Skeletal muscle tissue (tissue), 4 donors: Measurements from ENCODE around the gene SYDE2. TPM values are rescaled to one million over a fixed set of nuclear protein-coding genes. Genes with fewer than 3 reads are reported as not detected.
"Not testable (repeated sequence)": the region's sequence is repeated elsewhere in the genome, so short reads cannot be mapped to it uniquely, and the experiment has no call there.

Source experiments
- H3K27ac ChIP-seq: one replicate; pipeline ENCODE4 v1.7.0; 2013; ENCODE audit warnings: mild to moderate bottlenecking, low read depth, low read length, inconsistent platforms
- H3K27me3 ChIP-seq, 3 donors: one replicate each; pipeline ENCODE4 v1.7.0; 2013; ENCODE audit warnings: low read length in 3 of 3; ENCODE audit not compliant: control insufficient read depth in 3 of 3, insufficient read depth in 3 of 3
- H3K36me3 ChIP-seq, 3 donors: one replicate each; pipeline ENCODE4 v1.7.0; 2013; ENCODE audit warnings: low read length in 3 of 3; ENCODE audit not compliant: control insufficient read depth in 3 of 3, insufficient read depth in 3 of 3
- H3K4me1 ChIP-seq, 3 donors: one replicate each; pipeline ENCODE4 v1.7.0; 2013; ENCODE audit warnings: low read length in 3 of 3, mild to moderate bottlenecking in 3 of 3; ENCODE audit not compliant: control insufficient read depth in 3 of 3, insufficient read depth in 3 of 3
- H3K4me3 ChIP-seq, 3 donors: one replicate each; pipeline ENCODE4 v1.7.0; 2013; ENCODE audit warnings: low read length in 3 of 3
- H3K9ac ChIP-seq, 3 donors: one replicate each; pipeline ENCODE4 v1.7.0; 2013; ENCODE audit warnings: low read length in 3 of 3, mild to moderate bottlenecking in 3 of 3, moderate library complexity in 2 of 3, low read depth in 1 of 3
- H3K9me3 ChIP-seq, 3 donors: one replicate each; pipeline ENCODE4 v1.7.0; 2013; ENCODE audit warnings: low read length in 3 of 3; ENCODE audit not compliant: control insufficient read depth in 3 of 3
- total RNA-seq: library from RNA; depleted of rRNA; stranded (reverse); fragments of >200 nt; gene quantifications from one replicate; pipeline ENCODE4 v1.2.3, GENCODE V29; 2014
- donor health status: Osteomylitis.

SYDE2 gene
- total RNA-seq, 1 donor from 2014 or later, result 5.2 TPM

DNA sequence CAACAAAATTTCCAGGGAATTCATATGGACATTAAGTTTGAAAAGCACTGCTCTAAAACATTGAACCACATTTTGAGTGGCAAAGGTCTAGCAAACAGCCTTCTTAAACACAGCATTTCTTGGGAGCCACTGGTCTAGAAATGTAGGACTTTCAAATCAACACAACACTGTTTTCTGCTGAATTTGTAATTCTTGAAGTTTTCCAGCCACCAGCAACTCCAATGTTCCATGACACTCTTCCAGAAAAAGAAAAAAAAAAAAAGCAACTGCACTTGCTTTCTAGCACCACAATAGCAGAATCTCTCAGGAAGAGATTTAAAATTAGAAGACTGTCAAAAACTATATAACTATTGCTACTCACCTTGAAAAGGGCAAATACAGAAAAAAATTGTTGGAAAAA lies 4.5 kb downstream of the SYDE2 start:
- H3K4me1 ChIP-seq, result peaks cover 0 to 5% (median 5%) of the 10 kb centered on the region in 3 donors
- H3K9ac ChIP-seq, result no peak overlapping the region
- no peaks in the 10 kb centered on the region for H3K9me3 ChIP-seq
- no peaks in the 10 kb centered on the region for H3K36me3 ChIP-seq
- H3K4me3 ChIP-seq, result no peak overlapping the region
- H3K27ac ChIP-seq, result no peak overlapping the region
- peaks cover 0 to 6% (median 0%) of the 10 kb centered on the region in 3 donors for H3K27me3 ChIP-seq

- no peak overlapping the region for H3K27ac ChIP-seq
- no peak overlapping the region for H3K4me3 ChIP-seq
- H3K9ac ChIP-seq, result no peak overlapping the region
- H3K4me1 ChIP-seq, result peaks cover 0 to 5% (median 5%) of the 10 kb centered on the region in 3 donors
- no peaks in the 10 kb centered on the region for H3K36me3 ChIP-seq
- H3K27me3 ChIP-seq, result peaks cover 0 to 6% (median 0%) of the 10 kb centered on the region in 3 donors
- H3K9me3 ChIP-seq, result no peaks in the 10 kb centered on the region
Observed at GRCh38 chr1:85195703-85196102, 5.1 kb downstream of the SYDE2 start.

DNA sequence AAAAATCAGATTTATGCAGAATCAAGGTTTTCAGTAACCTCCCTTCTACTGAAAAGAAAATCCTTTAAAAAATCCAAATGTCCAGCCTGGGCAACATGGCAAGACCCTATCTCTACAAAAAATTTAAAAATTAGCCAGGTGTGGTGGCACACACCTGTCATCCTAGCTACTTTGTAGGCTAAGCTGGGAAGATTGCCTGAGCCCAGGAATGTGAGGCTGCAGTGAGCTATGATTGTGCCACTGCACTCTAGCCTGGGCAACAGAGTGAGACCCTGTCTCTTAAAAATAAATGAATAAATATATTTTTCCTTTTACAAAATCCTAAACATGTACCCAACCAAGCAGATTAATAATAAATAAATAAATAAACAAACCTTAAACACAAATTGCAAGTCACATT lies 8.7 kb downstream of the SYDE2 start:
- H3K27me3 ChIP-seq, result not testable (repeated sequence)

DNA sequence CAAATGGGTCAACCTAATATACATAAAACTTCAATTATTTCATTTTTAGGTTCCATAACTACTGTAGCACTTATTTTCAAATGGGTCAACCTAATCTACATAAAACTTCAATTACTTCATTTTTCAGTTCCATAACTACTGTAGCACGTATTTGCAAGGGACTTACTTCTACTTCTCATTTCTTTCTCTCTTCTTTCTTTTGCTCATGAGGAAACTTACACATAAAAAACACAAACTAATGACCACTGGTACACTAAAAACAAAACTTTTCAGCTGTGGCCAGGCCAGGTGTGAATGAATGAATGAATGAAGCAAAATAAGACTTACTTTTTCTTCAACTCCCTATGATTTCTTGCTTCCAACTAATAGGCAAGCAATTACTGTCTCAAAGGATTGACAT lies 11.7 kb downstream of the SYDE2 start:
- Histone ChIP-seq H3K9me3 (no peaks in the 10 kb centered on the region), H3K4me3 (no peak overlapping the region), H3K27me3 (no peaks in the 10 kb centered on the region), H3K9ac (no peak overlapping the region), H3K4me1 (no peaks in the 10 kb centered on the region), H3K36me3 (peaks cover 0 to 4% (median 4%) of the 10 kb centered on the region in 3 donors), H3K27ac (no peak overlapping the region)

More for the DNA sequence above, 8.7 kb downstream of the SYDE2 start:
- not testable (repeated sequence) for H3K27ac ChIP-seq, H3K9ac ChIP-seq, H3K36me3 ChIP-seq, H3K9me3 ChIP-seq, H3K4me1 ChIP-seq, H3K4me3 ChIP-seq

- H3K9me3 ChIP-seq, result no peaks in the 10 kb centered on the region
- H3K27ac ChIP-seq, result no peak overlapping the region
- H3K36me3 ChIP-seq, result peaks cover 0 to 4% (median 4%) of the 10 kb centered on the region in 3 donors
- H3K9ac ChIP-seq, result no peak overlapping the region
- H3K4me1 ChIP-seq, result no peaks in the 10 kb centered on the region
- H3K4me3 ChIP-seq, result no peak overlapping the region
- no peaks in the 10 kb centered on the region for H3K27me3 ChIP-seq
Observed at GRCh38 chr1:85188530-85188929, 12.3 kb downstream of the SYDE2 start.

GRCh38 chr1:85187021-85187420 lies 13.8 kb downstream of the SYDE2 start:
- H3K4me1 ChIP-seq, H3K4me3 ChIP-seq: not testable (repeated sequence)

DNA sequence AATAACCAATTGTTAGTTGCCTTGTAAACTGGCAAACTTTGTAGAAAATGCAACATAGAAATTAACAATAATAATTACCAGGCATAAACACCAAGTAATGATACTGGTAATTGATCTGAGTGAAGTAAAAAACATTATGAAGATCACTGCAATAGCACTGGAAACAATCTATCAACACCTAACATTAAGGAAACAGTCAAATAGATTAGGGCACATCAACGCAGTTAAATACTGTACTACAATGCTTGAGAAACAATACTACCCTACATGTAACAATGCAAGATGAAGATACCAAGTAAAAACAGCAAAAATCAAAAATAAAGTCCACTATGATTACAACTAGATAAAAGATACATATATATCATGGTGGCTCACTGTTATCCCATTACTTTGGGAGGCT lies 16.6 kb downstream of the SYDE2 start:
- Histone ChIP-seq H3K9me3 (no peaks in the 10 kb centered on the region), H3K9ac (no peak overlapping the region), H3K4me3 (no peak overlapping the region), H3K27me3 (no peaks in the 10 kb centered on the region), H3K4me1 (no peaks in the 10 kb centered on the region), H3K36me3 (peaks cover 0 to 4% (median 0%) of the 10 kb centered on the region in 3 donors), H3K27ac (no peak overlapping the region)

More at GRCh38 chr1:85187021-85187420, 13.8 kb downstream of the SYDE2 start:
- not testable (repeated sequence) for H3K27ac ChIP-seq, H3K9ac ChIP-seq, H3K27me3 ChIP-seq, H3K36me3 ChIP-seq, H3K9me3 ChIP-seq

DNA sequence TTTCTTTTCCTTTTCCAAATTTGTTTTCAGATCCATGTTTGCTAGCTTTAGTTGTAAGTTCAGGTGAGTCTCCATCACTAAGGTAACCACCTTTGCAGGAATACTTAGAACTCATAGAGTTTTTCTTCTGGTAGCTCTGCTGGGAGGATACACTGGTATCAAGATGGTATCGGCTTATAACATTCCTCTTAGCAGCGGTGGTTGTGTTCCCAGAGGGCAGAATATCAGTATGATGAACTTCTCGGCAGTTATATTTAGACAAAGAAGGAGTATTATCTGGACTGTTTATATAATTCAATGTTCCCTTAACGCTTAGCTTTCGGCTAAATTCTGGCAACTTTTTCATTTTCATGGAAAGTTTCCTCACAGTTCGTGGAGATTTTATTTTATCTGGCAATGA lies 18.1 kb downstream of the SYDE2 start:
- Histone ChIP-seq H3K9ac (no peak overlapping the region), H3K4me3 (no peak overlapping the region), H3K9me3 (no peaks in the 10 kb centered on the region), H3K4me1 (no peaks in the 10 kb centered on the region), H3K27ac (no peak overlapping the region), H3K27me3 (no peaks in the 10 kb centered on the region), H3K36me3 (peaks cover 0 to 4% (median 0%) of the 10 kb centered on the region in 3 donors)

DNA sequence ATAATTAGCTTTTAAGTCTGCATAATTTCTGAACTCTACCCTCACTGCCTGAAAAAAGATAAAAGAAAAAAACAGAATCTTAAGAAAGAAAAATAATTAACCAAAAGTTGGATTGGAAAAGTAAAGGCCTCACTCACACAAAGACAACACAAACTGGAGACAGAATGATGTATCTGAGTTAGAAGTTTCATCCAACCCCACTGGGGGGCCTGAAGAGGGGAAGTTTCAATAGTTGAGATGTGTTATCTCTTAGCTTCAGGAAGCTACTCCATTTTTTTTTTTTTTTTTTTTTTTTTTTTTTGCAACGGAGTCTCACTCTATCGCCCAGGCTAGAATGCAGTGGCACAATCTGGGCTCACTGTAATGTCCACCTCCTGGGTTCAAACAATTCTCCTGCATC lies 19.9 kb downstream of the SYDE2 start:
- Histone ChIP-seq H3K27me3 (no peaks in the 10 kb centered on the region), H3K9me3 (no peaks in the 10 kb centered on the region), H3K4me1 (no peaks in the 10 kb centered on the region), H3K36me3 (peaks cover 0 to 4% (median 0%) of the 10 kb centered on the region in 3 donors), H3K4me3 (no peak overlapping the region), H3K9ac (no peak overlapping the region), H3K27ac (no peak overlapping the region)

DNA sequence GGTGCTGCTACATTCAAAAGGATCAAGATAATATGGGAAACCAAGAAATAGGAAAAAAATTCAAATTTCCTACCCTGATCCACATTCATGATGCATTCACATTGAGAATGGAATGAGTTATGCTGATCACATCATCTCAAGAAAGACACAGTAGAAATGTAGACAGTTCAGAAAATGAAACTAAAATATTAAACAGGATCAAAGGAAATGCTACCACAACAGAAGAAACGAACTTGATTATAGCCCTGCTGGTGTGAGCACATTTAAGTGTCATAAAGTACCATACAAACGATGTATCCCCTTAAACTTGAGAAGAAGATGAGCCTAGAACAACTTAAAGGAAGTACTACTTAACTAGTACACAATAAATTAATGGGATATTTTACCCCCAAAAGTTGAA lies 21.3 kb downstream of the SYDE2 start:
- H3K36me3 ChIP-seq, result peaks cover 0 to 4% (median 0%) of the 10 kb centered on the region in 3 donors
- no peaks in the 10 kb centered on the region for H3K27me3 ChIP-seq
- no peaks in the 10 kb centered on the region for H3K9me3 ChIP-seq
- no peak overlapping the region for H3K4me3 ChIP-seq
- no peak overlapping the region for H3K27ac ChIP-seq
- H3K9ac ChIP-seq, result no peak overlapping the region
- no peaks in the 10 kb centered on the region for H3K4me1 ChIP-seq

GRCh38 chr1:85178396-85178795 lies 22.4 kb downstream of the SYDE2 start:
- Histone ChIP-seq H3K4me1 (no peaks in the 10 kb centered on the region), H3K27ac (no peak overlapping the region), H3K9ac (no peak overlapping the region), H3K4me3 (no peak overlapping the region), H3K36me3 (peaks cover 0 to 4% (median 0%) of the 10 kb centered on the region in 3 donors), H3K9me3 (no peaks in the 10 kb centered on the region), H3K27me3 (no peaks in the 10 kb centered on the region)
